H9 (cell line): Measurements from ENCODE around the gene PRELID2. TPM values are rescaled to one million over a fixed set of nuclear protein-coding genes. Genes with fewer than 3 reads are reported as not detected.

Experiments
- DNase-seq: peaks from one replicate; pipeline ENCODE4 v3.0.0-alpha.2; 2017
- H2AFZ ChIP-seq: one replicate; pipeline ENCODE4 v1.6.1; 2013; ENCODE audit warnings: mild to moderate bottlenecking, low read length, control low read depth, moderate library complexity
- H2AK5ac ChIP-seq: 2 replicates; pipeline ENCODE4 v1.6.1; 2013; ENCODE audit warnings: low read length, control low read depth, mixed read lengths; ENCODE audit not compliant: insufficient read length
- H2BK120ac ChIP-seq: one replicate; pipeline ENCODE4 v1.6.1; 2013; ENCODE audit warnings: low read depth, mild to moderate bottlenecking, low read length, control low read depth, inconsistent platforms; ENCODE audit not compliant: poor library complexity, severe bottlenecking
- H2BK12ac ChIP-seq: 2 replicates; pipeline ENCODE4 v1.6.1; 2013; ENCODE audit warnings: low read length, control low read depth, mixed read lengths, low read depth; ENCODE audit not compliant: insufficient read length
- H2BK15ac ChIP-seq: 2 replicates; pipeline ENCODE4 v1.6.1; 2013; ENCODE audit warnings: low read depth, low read length, control low read depth
- H2BK20ac ChIP-seq: one replicate; pipeline ENCODE4 v1.6.1; 2013; ENCODE audit warnings: low read depth, mild to moderate bottlenecking, low read length, control low read depth, inconsistent platforms; ENCODE audit not compliant: poor library complexity, severe bottlenecking
- H2BK5ac ChIP-seq: 2 replicates; pipeline ENCODE4 v1.6.1; 2013; ENCODE audit warnings: low read length, control low read depth, mixed read lengths; ENCODE audit not compliant: insufficient read length
- H3K14ac ChIP-seq: 2 replicates; pipeline ENCODE4 v1.6.1; 2013; ENCODE audit warnings: low read length, control low read depth; ENCODE audit not compliant: insufficient read depth
- H3K18ac ChIP-seq: 2 replicates; pipeline ENCODE4 v1.6.1; 2013; ENCODE audit warnings: low read depth, mild to moderate bottlenecking, mixed read lengths, low read length, control low read depth; ENCODE audit not compliant: insufficient read length
- H3K23ac ChIP-seq: 2 replicates; pipeline ENCODE4 v1.6.1; 2013; ENCODE audit warnings: low read length, control low read depth, mixed read lengths, low read depth; ENCODE audit not compliant: insufficient read length
- H3K23me2 ChIP-seq: 2 replicates; pipeline ENCODE4 v1.6.1; 2013; ENCODE audit warnings: low read depth, mild to moderate bottlenecking, mixed read lengths, low read length, control low read depth; ENCODE audit not compliant: insufficient read length, poor library complexity, severe bottlenecking
- H3K27ac ChIP-seq: 2 replicates; pipeline ENCODE4 v1.5.1; 2013; ENCODE audit warnings: low read length, control low read depth, mixed read lengths, low read depth; ENCODE audit not compliant: insufficient read length
- H3K27me3 ChIP-seq: 2 replicates; pipeline ENCODE4 v1.6.1; 2013; ENCODE audit warnings: low read length, control low read depth, inconsistent platforms; ENCODE audit not compliant: insufficient read depth
- H3K4ac ChIP-seq: 2 replicates; pipeline ENCODE4 v1.6.1; 2013; ENCODE audit warnings: low read depth, mild to moderate bottlenecking, control low read depth, inconsistent platforms, low read length, moderate library complexity
- H3K4me1 ChIP-seq: 2 replicates; pipeline ENCODE4 v1.6.1; 2013; ENCODE audit warnings: low read length, control low read depth, inconsistent platforms; ENCODE audit not compliant: insufficient read depth
- H3K4me2 ChIP-seq: 2 replicates; pipeline ENCODE4 v1.6.1; 2013; ENCODE audit warnings: low read length, control low read depth, mixed read lengths; ENCODE audit not compliant: insufficient read length, insufficient read depth
- H3K56ac ChIP-seq: 2 replicates; pipeline ENCODE4 v1.6.1; 2013; ENCODE audit warnings: low read depth, mild to moderate bottlenecking, mixed read lengths, low read length, control low read depth; ENCODE audit not compliant: insufficient read length
- H3K79me1 ChIP-seq: 2 replicates; pipeline ENCODE4 v1.6.1; 2013; ENCODE audit warnings: low read depth, mild to moderate bottlenecking, moderate library complexity, low read length, control low read depth, inconsistent platforms; ENCODE audit not compliant: insufficient read depth, poor library complexity, severe bottlenecking
- H3K79me2 ChIP-seq: 2 replicates; pipeline ENCODE4 v1.6.1; 2013; ENCODE audit warnings: low read length, control low read depth, inconsistent platforms; ENCODE audit not compliant: insufficient read depth
- H3K9ac ChIP-seq: 2 replicates; pipeline ENCODE4 v1.6.1; 2013; ENCODE audit warnings: low read length, control low read depth, mixed read lengths; ENCODE audit not compliant: insufficient read length; ENCODE audit errors: extremely low read depth
- H3K9me3 ChIP-seq: one replicate; pipeline ENCODE4 v1.6.1; 2013; ENCODE audit warnings: low read depth, low read length, inconsistent platforms; ENCODE audit not compliant: control insufficient read depth
- H3T11ph ChIP-seq: one replicate; pipeline ENCODE4 v1.6.1; 2013; ENCODE audit warnings: mild to moderate bottlenecking, low read length, control low read depth, inconsistent platforms
- H4K20me1 ChIP-seq: one replicate; pipeline ENCODE4 v1.6.1; 2013; ENCODE audit not compliant: control insufficient read depth, insufficient read length, insufficient read depth
- H4K5ac ChIP-seq: 2 replicates; pipeline ENCODE4 v1.6.1; 2013; ENCODE audit warnings: low read depth, mild to moderate bottlenecking, mixed read lengths, low read length, control low read depth; ENCODE audit not compliant: insufficient read length
- H4K8ac ChIP-seq: replicated peaks from 2 replicates; pipeline ENCODE4 v1.6.1; 2013; ENCODE audit warnings: low read length, control low read depth, mixed read lengths, low read depth; ENCODE audit not compliant: insufficient read length
- H4K91ac ChIP-seq: 2 replicates; pipeline ENCODE4 v1.6.1; 2013; ENCODE audit warnings: low read depth, mild to moderate bottlenecking, moderate library complexity, mixed read lengths, low read length, control low read depth; ENCODE audit not compliant: insufficient read length
- H3K27ac Mint-ChIP-seq, 3 experiments: 2 replicates in 2 of 3; 3 replicates in 1 of 3; pipeline ENCODE4 v1.8.0; 2020 to 2021; ENCODE audit warnings: mixed read lengths in 3 of 3, mild to moderate bottlenecking in 1 of 3, moderate library complexity in 1 of 3
- H3K27me3 Mint-ChIP-seq: 2 replicates; pipeline ENCODE4 v1.8.0; 2021; ENCODE audit warnings: low read depth, mild to moderate bottlenecking, moderate library complexity, mixed read lengths
- H3K36me3 Mint-ChIP-seq, 3 experiments: 2 replicates in 2 of 3; 3 replicates in 1 of 3; pipeline ENCODE4 v1.8.0; 2020 to 2021; ENCODE audit warnings: low read depth in 3 of 3, mixed read lengths in 3 of 3; ENCODE audit not compliant: insufficient read depth in 1 of 3
- H3K4me1 Mint-ChIP-seq, 2 experiments: 2 replicates each; pipeline ENCODE4 v1.8.0; 2020; ENCODE audit warnings: mixed read lengths in 2 of 2
- H3K4me3 Mint-ChIP-seq, 2 experiments: 2 replicates in 1 of 2; 3 replicates in 1 of 2; pipeline ENCODE4 v1.8.0; 2020 to 2021; ENCODE audit warnings: mild to moderate bottlenecking in 2 of 2, mixed read lengths in 2 of 2, moderate library complexity in 1 of 2
- H3K9me3 Mint-ChIP-seq, 2 experiments: 2 replicates in 1 of 2; 3 replicates in 1 of 2; pipeline ENCODE4 v1.8.0; 2020; ENCODE audit warnings: mild to moderate bottlenecking in 2 of 2, mixed read lengths in 2 of 2, moderate library complexity in 1 of 2
- CTCF ChIP-seq: fragments of 200-600 bp; sonication (generic); conservative IDR thresholded peaks from 3 replicates; pipeline ENCODE4 v1.8.0; 2021; ENCODE audit warnings: antibody characterized with exemption, mild to moderate bottlenecking
- WGBS: extraction: QIAGEN DNeasy Blood & Tissue Kit; methylation state at CpG from one replicate; pipeline ENCODE4 v1.1.7; 2013; ENCODE audit warnings: missing lambda C conversion rate, low lambda C conversion rate, mixed read lengths; ENCODE audit not compliant: insufficient read length; ENCODE audit errors: extremely low coverage; 5-methylcytosine and 5-hydroxymethylcytosine counted together
- total RNA-seq: library from RNA; stranded (reverse); gene quantifications from 2 replicates; pipeline ENCODE4 v1.2.1, GENCODE V29; 2021

The PRELID2 gene
- total RNA-seq, 1 experiment from 2014 or later, result 13.2 TPM

- Histone ChIP-seq H3K27ac (no peak overlapping the region), H4K8ac (no peak overlapping the region), H3K23me2 (no peaks in the 10 kb centered on the region), H2BK12ac (no peak overlapping the region), H2BK15ac (no peak overlapping the region), H3K9me3 (no peaks in the 10 kb centered on the region), H2AFZ (no peak overlapping the region), H3T11ph (no peak overlapping the region), H2BK20ac (no peak overlapping the region), H2BK120ac (no peak overlapping the region), H4K5ac (no peak overlapping the region), H3K4me2 (no peak overlapping the region), H2AK5ac (no peak overlapping the region), H3K79me1 (no peaks in the 10 kb centered on the region), H4K20me1 (no peaks in the 10 kb centered on the region), H3K9ac (no peak overlapping the region), H3K18ac (no peak overlapping the region), H4K91ac (no peak overlapping the region), H3K56ac (no peak overlapping the region), H3K4ac (no peak overlapping the region), H3K4me1 (no peaks in the 10 kb centered on the region), H3K27me3 (no peaks in the 10 kb centered on the region), H3K79me2 (no peaks in the 10 kb centered on the region), H2BK5ac (no peak overlapping the region), H3K23ac (no peak overlapping the region), H3K14ac (no peak overlapping the region)
- H3K4me3 Mint-ChIP-seq, result no peak overlapping the region
- TF ChIP-seq CTCF, result no peak
- peaks cover 3 to 4% of the 10 kb centered on the region in 2 experiments; a peak in 2 of 4 replicates for H3K4me1 Mint-ChIP-seq
- no peaks in the 10 kb centered on the region for H3K27me3 Mint-ChIP-seq
- H3K9me3 Mint-ChIP-seq, result no peaks in the 10 kb centered on the region
- DNase-seq, result no peak
- H3K27ac Mint-ChIP-seq, result no peak overlapping the region
- WGBS, result no CpG with 5 or more reads among the region's 1 CpG
- H3K36me3 Mint-ChIP-seq, result no peaks in the 10 kb centered on the region
Measured at GRCh38 chr5:145715412-145715811, 119.7 kb downstream of the PRELID2 start.
